Measurements from ENCODE around the gene PAM16.
A peak's percentile ranks its signal among the peaks of the same experiment; 100 is the strongest.

Gene PAM16

DNA sequence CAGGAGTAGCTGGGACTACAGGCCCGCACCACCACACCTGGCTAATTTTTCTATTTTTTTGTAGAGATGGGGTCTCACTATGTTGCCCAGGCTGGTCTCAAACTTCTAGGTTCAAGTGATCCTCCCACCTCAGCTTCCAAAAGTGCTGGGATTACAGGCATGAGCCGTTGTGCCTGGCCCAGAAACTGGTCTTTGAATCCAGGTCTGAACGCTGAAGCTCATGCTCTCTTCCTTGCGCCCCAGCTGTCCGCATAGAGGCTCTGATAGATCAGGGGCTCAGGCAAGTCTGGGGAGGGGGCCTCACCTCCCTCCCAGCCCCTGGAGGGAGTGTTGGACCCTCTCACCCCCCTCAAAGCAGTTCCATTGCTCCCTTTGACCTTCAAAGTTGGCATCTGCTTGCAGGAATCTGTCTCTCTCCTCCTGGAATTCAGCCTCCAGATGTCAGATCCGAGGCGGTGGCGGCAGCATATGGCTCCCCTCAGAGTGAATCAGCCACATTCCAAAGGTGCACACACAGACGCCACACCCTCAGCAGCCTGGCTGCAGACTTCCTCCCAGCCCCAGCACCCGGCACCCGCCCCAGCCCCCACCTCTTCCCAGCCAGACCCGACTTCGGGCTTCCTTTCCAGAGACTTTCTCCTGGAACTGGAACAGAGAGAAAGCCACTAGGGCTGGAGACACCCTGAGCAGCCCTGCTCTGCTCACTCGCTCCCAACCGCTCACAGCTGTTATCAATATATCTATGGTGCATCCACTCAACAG, 52.2 kb downstream of the PAM16 start:
- peak; percentile 86 for DNase-seq (ENCODE audit: low spot score)

DNA sequence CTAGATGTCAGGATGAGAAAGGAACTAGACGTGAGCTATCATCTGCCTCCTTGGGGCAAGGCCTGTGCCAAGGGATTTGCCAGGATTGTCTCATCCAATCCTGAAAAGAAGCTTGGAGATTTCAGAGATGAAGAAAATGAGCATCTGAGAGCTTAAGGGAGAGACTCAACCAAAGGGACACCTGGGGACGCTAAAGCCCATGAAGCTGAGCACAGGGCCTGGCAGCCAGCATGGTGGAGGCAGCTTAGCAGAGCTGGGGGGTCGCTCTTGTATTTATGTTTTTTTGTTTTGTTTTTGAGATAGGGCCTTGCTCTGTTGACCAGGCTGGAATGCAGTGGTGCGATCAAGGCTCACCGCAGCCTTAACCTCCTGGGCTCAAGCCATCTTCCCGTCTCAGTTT, 53.6 kb downstream of the PAM16 start:
- no peak for DNase-seq (ENCODE audit: low spot score)

DNA sequence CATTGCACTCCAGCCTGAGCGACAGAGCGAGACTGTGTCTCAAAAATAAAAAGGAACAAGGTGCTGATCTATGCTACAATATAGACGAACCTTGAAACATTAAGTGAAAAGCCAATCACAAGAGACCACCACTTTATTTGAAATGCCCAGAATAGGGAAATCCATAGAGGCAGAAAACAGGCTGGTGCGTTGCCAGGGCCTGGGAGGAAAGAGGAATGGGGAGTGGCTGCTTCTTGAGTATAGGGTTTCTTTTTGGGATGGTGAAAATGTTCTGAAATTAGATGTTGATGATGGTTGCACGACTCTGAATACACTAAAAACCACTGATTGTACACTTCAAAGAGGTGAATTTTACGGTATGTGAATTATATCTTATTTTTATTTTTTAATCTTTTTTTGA, 55.5 kb downstream of the PAM16 start:
- no peak for DNase-seq (ENCODE audit: low spot score)

DNA sequence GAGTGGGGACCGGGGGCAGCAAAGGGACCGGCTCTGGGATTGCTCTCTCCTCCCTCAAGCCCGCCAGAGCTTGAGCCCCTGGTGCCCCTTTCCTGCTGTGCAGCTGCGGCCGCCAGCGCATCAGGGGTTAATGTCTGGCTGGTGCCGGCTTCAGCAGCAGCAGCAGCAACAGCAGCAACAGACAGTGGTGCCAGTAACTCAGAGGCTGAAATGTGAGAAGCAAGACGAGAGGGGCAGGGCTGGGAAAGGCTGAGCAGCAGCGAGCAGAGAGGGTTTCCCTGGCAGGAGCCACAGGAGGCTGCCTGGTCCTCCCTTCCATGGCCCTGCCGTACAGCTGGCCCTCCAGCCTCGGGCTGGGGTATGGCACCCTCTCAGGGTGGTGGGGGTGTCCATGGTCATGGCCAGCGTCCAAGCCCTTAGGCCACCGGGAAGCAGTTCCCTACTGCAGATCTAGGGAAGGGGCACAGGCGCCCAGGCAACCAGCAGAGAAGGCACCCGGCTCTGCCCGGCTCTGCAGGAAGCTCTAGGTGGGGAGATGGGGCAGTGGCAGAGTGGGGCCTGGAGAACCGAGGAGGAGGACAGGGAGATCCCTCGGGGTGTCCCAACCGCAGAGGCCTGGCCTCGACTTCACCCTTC, 57.2 kb downstream of the PAM16 start:
- no peak for DNase-seq (ENCODE audit: low spot score)

DNA sequence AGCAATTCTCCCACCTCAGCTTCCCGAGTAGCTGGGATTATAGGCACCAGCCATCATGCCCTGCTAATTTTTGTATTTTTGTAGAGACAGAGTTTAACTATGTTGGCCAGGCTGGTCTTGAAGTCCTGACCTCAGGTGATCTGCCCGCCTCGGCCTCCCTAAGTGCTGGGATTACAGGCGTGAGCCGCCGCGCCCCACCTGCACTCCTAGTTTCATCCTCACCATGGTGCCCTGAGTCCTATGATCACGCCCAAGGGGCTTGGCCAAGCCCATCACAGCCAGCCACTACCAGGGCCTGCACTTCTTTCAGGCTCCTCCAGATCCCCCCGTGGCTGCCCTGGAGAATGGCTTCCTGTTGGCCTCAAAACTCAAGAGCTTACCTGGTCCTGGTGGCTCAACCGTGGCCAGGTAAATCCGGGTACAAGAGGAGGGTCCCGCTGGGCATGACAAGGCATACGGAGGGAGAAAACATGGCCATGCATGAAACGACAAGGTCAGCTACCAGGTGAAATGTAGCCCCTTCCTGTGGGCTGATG, 57.9 kb downstream of the PAM16 start:
- no peak for DNase-seq (ENCODE audit: low spot score)

DNA sequence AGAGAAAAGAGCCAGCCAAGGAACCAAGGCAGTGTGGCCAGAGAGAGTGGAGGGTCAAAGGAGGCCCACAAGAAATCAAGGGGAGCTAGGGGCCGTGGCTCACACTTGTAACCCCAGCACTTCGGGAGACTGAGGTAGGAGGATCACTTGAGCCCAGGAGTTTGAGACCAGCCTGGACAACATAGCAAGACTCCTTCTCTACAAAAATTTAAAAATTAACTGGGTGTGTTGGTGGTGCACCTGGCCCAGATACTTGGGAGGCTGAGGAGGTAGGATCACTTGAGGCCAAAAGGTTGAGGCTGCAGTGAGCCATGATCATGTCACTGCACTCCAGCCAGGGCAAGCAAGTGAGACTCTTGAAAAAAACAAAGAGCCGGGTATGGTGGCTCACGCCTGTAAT, 59.4 kb downstream of the PAM16 start:
- DNase-seq (ENCODE audit: low spot score) = no peak

Measured in RKO (cell line).